HG03175 (cell line): Measurements from ENCODE around the gene NDUFS8.

Experiments used
- ATAC-seq: cut with Tn5 transposase; IDR thresholded peaks from one replicate; pipeline ENCODE4 v1.9.1; 2021; ENCODE audit warnings: mild to moderate bottlenecking, moderate library complexity; ENCODE audit not compliant: unreplicated experiment

The NDUFS8 gene

DNA sequence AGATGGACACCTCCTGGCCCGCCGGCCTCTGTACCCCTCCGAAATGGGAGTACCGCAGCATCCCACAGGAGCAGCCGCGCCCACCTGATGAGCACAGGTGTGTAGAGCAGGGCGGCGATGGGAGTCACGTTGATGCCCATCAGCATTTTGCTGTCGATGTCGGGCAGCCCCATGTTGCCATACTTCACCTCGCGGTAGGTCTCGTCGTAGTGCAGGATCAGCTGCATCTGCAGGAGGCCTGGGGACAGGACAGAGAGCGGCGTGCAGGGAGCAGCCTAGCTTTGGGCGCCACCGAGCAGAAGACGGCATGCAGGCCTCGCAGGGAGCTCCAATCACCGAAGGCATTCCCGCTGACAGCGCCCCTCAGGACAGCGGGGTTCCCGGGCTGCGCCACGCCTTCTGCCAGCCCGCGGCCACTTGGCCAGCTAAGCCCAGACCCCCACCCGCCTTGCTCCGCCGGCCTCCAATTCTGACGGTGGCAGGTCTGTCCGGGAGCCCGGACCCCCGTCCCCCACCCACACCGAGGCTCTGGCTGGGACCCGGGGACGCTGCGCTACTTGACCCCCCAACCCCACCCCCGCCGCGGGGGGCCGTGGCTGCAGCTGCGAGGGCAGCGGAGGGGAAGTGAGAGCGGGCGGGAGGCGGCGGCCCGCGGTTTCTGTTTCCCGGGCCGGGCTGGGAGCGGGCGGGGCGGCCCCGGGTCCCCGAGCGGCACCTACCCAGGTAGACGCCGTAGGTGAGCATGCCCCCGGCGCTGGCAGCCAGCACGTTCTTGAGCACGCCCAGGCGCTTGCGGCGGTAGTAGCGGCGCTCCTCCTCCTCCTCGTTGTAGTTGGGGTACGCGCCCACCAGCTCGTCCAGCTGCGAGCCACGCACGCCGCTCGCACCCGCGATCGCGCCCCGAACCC, 27.3 kb upstream of the NDUFS8 start:
- peak; percentile 51 for ATAC-seq

DNA sequence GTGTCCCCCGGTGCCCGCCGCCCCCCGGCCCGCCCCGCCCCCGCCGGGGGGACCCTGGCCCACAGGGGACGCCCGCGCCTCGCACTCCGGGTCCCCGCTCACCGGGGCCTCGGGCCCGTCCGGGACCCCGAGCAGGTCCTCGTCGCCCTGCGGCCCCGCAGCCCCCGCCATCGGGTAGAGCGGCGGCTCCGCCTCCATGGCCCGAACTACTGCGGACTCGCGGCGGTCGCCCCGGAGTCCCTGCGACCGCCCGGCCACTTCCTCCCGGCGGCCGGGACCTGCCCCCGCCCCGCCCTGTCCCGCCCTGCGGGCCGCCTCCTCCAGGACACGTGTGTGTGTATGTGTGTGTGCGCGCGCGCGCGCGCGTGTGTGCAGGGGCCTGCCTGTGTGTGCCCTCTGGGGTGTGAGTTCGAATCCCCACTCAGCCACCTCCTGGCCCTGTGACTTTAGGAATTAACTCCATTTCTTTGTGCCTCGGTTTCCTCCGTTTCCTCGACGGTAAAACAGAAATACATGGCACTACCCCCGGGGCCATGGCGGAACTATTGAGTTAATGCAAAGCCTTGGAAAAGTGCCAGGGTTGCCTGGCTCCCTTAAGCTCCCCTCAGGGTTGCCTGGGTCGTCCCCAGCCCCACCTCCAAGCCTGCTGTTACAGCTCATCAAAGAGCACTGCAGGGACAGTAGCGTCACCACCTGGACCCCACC, 26.5 kb upstream of the NDUFS8 start, which contains the start of gene UNC93B1:
UNC93B1 (minus strand) TSS at position 252 of the 705 bp plus-strand sequence; CDS start at position 198, 54 bp downstream.
- peak; percentile 55 for ATAC-seq

DNA sequence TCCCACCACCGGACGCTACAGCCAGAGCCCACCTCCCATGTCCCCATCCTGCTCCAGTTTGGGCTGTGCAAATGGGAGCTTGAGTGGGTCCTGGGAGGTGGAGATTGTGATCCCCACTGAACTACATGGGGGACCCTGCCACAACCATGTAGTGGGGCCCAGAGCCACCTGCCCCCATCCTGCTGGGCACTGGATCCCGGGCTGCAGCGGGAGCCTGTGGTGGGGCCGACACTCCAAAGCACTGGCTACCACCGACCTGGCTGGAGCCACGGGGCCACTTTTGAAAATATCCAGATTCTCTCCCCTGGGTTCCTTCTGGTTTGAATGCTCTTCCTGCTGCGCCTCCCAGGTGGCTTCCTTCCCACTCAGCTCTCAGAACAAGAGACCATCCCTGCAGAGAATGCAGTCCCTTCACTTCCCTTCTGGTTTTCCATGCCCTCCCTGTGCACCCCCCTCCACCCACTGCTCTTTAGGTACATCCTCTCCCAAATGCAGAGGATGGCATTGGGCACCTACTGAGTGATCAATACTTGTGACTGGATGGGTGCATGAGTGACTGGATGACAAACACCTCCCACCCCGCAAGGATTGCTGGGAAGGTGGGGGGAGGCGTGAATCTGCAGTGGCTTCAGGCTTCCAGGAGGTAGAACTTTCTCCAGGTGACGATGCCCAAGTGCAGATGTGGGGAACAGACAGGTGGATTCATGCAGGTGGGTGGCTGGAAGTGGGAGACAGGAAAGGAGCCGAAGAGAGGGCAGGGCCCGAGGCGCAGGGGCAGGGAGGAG, 25.7 kb upstream of the NDUFS8 start:
- ATAC-seq: no peak

GRCh38 chr11:68006606-68007166, 23.8 kb upstream of the NDUFS8 start:
- no peak for ATAC-seq

GRCh38 chr11:68007498-68008380, 22.7 kb upstream of the NDUFS8 start:
- no peak for ATAC-seq

DNA sequence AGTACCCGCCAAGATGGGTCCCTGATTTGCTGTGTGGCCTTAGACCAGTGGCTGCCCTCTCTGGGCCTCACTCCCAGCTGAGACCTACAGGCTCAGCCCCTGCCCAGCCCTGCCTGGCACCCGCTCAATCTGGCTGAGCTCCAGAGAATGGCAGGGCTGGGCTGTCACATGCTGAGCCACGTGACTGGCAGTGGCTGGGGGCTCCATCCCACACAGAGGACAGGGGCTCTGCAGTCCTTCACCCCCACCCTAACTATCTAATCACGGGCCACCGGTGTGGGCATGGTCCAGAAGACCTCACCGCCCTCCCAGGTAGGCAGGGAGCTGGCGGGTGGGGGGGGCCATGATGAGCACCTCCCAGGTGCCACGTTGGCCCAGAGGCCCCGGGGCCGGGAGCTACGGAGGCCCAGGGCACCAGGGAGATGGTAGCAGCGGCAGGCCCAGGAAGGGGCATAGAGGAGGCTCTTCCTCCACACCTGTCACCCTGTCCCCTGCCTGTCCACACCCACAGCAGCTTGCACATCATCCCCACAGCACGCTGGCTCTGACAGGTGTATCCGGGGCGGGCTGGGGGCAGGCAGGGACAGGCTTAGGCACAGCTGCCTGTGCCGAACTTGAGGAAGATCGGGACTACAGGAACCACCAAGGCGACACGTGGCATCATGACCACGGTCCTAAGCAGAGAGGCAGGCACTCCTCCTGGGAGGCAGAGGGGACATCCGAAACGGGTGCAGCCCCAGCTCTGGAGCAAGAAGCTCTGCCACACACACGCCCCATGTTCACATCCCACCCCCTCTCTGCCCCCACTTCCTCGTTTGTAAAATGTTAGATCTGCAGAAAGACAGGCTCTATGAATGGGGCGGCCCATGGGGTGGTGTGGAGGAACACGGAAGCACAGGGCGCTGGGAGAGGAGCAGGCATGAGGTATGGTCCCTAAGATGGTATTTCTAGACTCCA, 21.8 kb upstream of the NDUFS8 start:
- ATAC-seq: no peak

GRCh38 chr11:68009391-68010089, 20.9 kb upstream of the NDUFS8 start:
- no peak for ATAC-seq

DNA sequence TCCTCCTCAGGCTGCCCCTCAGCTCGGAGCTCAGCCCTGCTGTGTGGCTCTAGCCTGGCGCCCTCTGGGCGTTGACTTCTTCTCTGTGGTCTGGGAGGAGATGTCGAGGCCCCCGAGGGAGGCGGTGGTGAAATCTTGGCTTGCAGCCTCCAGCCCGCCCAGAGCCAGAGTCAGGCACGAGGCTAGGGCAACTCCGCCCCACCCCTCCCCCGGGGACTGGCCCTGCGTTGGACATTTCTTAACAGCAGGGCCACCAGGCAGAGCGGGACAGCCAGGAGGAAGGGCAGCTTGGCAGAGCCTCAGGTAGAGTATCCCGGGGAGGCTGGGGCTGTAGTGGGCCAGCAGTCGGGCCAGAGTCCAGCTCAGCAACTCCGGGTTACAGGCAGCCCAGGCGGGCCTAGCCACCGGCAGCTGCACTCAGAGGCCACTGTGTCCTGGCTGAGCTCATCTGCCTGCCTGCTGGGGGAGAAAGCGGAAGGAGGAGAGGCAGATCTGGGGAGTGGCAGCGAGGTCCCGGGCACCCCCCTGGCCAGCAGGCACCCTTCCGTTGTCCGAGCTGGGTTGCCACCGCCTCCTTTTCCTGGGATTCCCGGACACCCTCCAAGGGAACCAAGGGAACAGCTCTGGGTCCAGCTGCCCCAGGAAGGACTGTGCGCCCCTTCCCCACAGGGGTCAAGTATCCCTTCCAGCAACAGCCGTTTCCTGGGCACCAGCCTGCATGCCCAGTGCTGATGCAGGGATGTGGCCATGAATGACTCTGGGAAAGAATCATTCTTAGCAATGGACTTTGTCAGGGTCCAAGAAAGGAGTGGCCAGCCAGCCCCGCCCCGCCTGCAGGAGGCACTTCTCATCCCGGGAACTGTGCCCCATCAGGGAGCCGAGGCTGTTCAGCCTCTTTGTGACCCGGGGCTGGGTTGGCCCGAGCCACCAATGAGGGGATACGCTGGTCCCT, 20.1 kb upstream of the NDUFS8 start, which contains the start of gene ALDH3B1:
ALDH3B1 (plus strand) TSS at position 238 of the 952 bp plus-strand sequence. CDS start 4,971 bp downstream, outside the sequence.
- ATAC-seq: no peak

DNA sequence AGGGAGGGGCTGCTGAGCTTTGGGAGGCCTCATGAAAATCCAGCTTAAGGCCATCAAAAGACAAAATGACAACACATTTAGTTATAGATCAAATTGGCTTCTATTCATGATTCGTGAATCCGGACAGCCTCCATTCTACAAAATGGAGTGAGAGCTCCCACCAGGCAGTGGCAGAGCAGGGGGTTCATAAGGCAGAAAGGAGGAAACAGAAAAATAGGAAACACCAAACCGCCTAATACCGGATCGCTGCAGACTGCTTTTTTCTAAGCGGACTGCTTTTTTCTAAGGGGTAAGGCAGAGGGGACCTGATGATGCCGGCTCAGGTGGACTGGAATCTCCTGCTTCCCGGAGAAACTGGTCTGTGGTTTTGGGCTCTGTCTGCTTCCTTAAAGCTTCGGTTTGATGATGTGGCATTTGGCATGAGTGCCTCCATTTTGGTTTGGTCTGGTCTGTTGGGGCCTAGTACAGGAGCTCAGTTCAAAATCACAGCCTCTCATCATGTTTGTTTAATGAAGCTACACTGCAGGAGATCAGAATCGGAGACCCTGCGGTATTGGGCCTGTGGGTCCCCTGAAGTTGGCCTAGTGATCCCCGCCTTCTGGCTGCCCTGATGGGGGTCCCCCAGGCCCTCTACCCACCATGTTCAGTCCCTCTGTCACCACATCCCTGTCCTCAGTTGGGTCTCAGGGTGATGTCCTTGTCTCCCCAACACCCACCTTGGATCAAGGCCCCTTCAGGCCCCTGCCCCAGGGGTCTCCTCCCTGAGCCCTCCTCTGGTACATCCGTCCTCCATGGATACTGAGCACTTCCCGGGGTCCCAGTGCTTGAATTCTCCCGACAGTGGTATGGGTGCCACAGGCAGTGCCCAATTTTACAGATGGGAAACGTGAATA, 19.2 kb upstream of the NDUFS8 start:
- ATAC-seq: no peak

GRCh38 chr11:68012044-68012842, 18.2 kb upstream of the NDUFS8 start:
- no peak for ATAC-seq

DNA sequence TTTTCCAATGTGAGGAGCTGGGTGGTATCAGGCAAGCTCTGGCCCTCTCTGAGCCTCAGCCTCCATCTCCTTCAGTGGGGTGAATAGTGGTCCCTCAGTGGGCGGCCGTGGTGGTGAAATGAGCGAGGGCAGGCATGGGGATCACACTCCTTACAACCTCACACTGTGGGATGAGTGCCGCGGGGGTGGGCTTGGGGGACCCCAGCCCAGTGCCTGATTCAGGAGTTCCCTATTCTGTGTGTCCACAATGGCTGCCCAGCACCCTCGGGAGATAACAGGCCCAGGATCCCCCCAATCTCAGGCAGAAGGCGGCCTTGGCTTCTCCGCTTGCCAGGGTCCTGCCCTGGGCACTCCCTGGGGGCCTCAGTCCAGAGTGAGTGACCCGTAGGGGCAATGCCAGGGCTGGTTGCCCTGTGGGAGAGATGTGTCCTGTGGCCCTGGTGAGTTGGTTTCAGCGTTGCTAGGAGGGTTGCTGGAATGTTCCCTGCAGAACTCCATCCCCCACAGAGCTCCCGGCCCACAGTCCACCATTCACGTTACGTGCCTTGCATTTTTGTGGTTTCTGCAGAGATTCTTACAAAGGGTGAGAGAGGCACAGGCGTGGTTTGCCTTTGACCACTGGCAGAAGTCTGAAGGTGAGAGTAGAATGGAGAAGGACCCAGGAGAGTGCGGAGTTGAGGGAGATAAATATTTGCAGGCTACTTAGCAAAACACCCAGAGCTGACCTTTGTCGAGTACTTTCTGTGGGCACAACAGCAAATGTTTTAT, 17.5 kb upstream of the NDUFS8 start:
- ATAC-seq: no peak

GRCh38 chr11:68013611-68014156, 16.8 kb upstream of the NDUFS8 start:
- ATAC-seq: no peak

DNA sequence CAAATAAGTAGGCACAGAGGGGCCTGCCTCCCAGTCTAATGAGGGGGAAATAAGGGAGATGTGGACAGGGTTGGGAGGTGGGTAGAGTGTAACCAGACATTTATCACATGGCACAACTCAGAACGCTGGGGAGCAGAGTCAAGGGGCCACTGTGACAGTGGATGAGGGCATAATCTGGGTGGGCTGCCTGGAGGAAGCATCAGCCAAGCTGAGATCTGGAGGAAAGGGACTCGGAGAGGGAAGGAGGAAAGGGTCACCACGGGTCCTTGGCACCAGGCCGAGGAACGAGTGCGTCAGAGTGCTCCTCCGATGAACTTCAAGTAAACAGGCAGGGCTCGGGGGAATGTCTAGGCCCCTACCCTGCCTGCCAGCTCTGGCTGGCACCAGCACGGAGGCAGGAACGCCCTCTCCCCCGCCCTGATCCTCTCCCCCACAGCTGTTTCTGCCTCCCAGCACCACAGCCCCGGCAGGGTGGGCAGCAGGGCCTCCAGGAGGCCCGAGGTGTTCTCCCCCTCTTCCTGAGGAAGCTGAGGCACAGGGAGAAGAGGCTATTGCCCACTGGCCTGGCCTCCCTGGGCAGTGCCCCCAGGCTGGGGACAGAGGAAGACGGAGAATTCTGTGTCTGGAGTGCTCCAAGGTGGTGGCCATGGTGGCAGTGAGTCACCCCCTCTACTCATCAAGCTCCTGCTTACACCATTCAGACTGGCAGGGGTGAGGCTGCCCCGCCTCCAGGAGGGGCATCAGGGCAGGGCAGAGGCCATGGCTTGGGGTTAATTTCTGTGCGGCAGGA, 16.1 kb upstream of the NDUFS8 start:
- ATAC-seq: no peak
